ENCODE measurements around the gene SNW1. TPM values are rescaled to one million over a fixed set of nuclear protein-coding genes. Genes with fewer than 3 reads are reported as not detected.
"Not testable (repeated sequence)": the region's sequence is repeated elsewhere in the genome, so short reads cannot be mapped to it uniquely, and the experiment has no call there.

Gene SNW1
- total RNA-seq, 4 donors from 2014 or later, result 22.0 to 75.5 (median 66.9) TPM

- Histone ChIP-seq H3K36me3 (no peaks in the 10 kb centered on the region), H3K4me1 (peaks cover 7 to 9% of the 10 kb centered on the region in 2 donors), H3K27me3 (no peaks in the 10 kb centered on the region), H3K4me3 (no peak overlapping the region), H3K9me3 (no peaks in the 10 kb centered on the region), H3K27ac (no peak overlapping the region)
- TF ChIP-seq POLR2A (IDR thresholded peaks at IDR 0.05), result no peak
- TF ChIP-seq CTCF (IDR thresholded peaks at IDR 0.05), result no peak
- intact Hi-C loops (cut with DNase I; ENCODE audit: low total_unique reads), result no loop called here
- no peak for DNase-seq
These were observed 2.4 kb upstream of the SNW1 start for GRCh38 chr14:77763316-77763715.

- no peaks in the 10 kb centered on the region for H3K9me3 ChIP-seq
- H3K27ac ChIP-seq, result peak overlapping the region; percentile 86 to 93
- peak overlapping the region; percentile 78 to 97 for H3K4me3 ChIP-seq
- intact Hi-C loops (cut with DNase I; ENCODE audit: low total_unique reads), result no loop called here
- no peaks in the 10 kb centered on the region for H3K27me3 ChIP-seq
- peak; percentile 40 for DNase-seq
- no peaks in the 10 kb centered on the region for H3K36me3 ChIP-seq
- peaks cover 7 to 9% of the 10 kb centered on the region in 2 donors for H3K4me1 ChIP-seq
- TF ChIP-seq POLR2A (IDR thresholded peaks at IDR 0.05) (no peak), CTCF (IDR thresholded peaks at IDR 0.05) (no peak)
These were observed 412 bp upstream of the SNW1 start for GRCh38 chr14:77761205-77761931.

GRCh38 chr14:77752799-77753516 is 8.0 kb downstream of the SNW1 start:
- Histone ChIP-seq H3K27ac (no peak overlapping the region), H3K27me3 (no peaks in the 10 kb centered on the region), H3K36me3 (no peaks in the 10 kb centered on the region), H3K4me3 (no peak overlapping the region), H3K4me1 (no peaks in the 10 kb centered on the region), H3K9me3 (no peaks in the 10 kb centered on the region)
- no peak for DNase-seq
- intact Hi-C loops (cut with DNase I; ENCODE audit: low total_unique reads), result no loop called here
- TF ChIP-seq POLR2A (IDR thresholded peaks at IDR 0.05) (no peak), CTCF (IDR thresholded peaks at IDR 0.05) (no peak)

- Histone ChIP-seq H3K27ac (no peak overlapping the region), H3K9me3 (no peaks in the 10 kb centered on the region), H3K4me1 (no peaks in the 10 kb centered on the region), H3K36me3 (no peaks in the 10 kb centered on the region), H3K4me3 (no peak overlapping the region), H3K27me3 (no peaks in the 10 kb centered on the region)
- intact Hi-C loops (cut with DNase I; ENCODE audit: low total_unique reads), result no loop called here
- TF ChIP-seq CTCF (IDR thresholded peaks at IDR 0.05) (no peak), POLR2A (IDR thresholded peaks at IDR 0.05) (no peak)
- no peak for DNase-seq
These were observed 8.7 kb downstream of the SNW1 start for GRCh38 chr14:77752266-77752665.

- intact Hi-C loops (cut with DNase I; ENCODE audit: low total_unique reads); H3K36me3 ChIP-seq; H3K27ac ChIP-seq; H3K4me1 ChIP-seq; H3K9me3 ChIP-seq; H3K4me3 ChIP-seq; DNase-seq; H3K27me3 ChIP-seq: not testable (repeated sequence)
These were observed 13.5 kb downstream of the SNW1 start for GRCh38 chr14:77747425-77747824.
